Measurements from ENCODE around the gene RTBDN.
A peak's percentile ranks its signal among the peaks of the same experiment; 100 is the strongest.

The RTBDN gene

GRCh38 chr19:12834566-12834943, at the start of gene RTBDN:
Gene RTBDN (minus strand): TSS chr19:12834579. CDS start chr19:12829979, 4,600 bp downstream.
- DNase-seq (ENCODE audit: extremely low spot score): no peak
- POLR2A ChIA-PET: interaction anchor here (0.5 to 1.2 kb wide), 4 partner anchors 9 to 318 kb away, joined by 3 to 4 read pairs (median 3); partner anchors contain the start of genes RAD23A and RNASEH2A
- TF ChIP-seq SUZ12 (IDR thresholded peaks at IDR 0.05): no peak
- no peak for TF ChIP-seq L3MBTL2 (conservative IDR thresholded peaks at IDR 0.05)
- no peak for TF ChIP-seq PKNOX1 (IDR thresholded peaks at IDR 0.05)
- no peak for TF ChIP-seq FOXM1 (IDR thresholded peaks at IDR 0.05; ENCODE audit: borderline replicate concordance)
- TF ChIP-seq BHLHE40 (IDR thresholded peaks at IDR 0.05; ENCODE audit: borderline replicate concordance): no peak
- no peak for TF ChIP-seq TARDBP (IDR thresholded peaks at IDR 0.05)
- no peak for TF ChIP-seq ARNT (IDR thresholded peaks at IDR 0.05)
- no peak for TF ChIP-seq HDGF (IDR thresholded peaks at IDR 0.05; ENCODE audit: borderline replicate concordance)
- TF ChIP-seq LEF1 (IDR thresholded peaks at IDR 0.05; ENCODE audit: borderline replicate concordance): no peak
- TF ChIP-seq CTBP1 (IDR thresholded peaks at IDR 0.05; ENCODE audit: borderline replicate concordance): no peak
- TF ChIP-seq FOXA1 (IDR thresholded peaks at IDR 0.05): no peak
- no peak for TF ChIP-seq SP1 (IDR thresholded peaks at IDR 0.05)
- no peak for TF ChIP-seq ELF4 (IDR thresholded peaks at IDR 0.05)
- no peak for TF ChIP-seq ZNF384 (IDR thresholded peaks at IDR 0.05)
- TF ChIP-seq NFRKB (IDR thresholded peaks at IDR 0.05): no peak
- TF ChIP-seq FOXK2 (IDR thresholded peaks at IDR 0.05): no peak
- CTCF ChIA-PET: interaction anchor here (1.1 to 1.2 kb wide), 2 partner anchors 12 to 13 kb away, joined by 3 to 5 read pairs; no protein-coding TSS in a partner anchor

DNA sequence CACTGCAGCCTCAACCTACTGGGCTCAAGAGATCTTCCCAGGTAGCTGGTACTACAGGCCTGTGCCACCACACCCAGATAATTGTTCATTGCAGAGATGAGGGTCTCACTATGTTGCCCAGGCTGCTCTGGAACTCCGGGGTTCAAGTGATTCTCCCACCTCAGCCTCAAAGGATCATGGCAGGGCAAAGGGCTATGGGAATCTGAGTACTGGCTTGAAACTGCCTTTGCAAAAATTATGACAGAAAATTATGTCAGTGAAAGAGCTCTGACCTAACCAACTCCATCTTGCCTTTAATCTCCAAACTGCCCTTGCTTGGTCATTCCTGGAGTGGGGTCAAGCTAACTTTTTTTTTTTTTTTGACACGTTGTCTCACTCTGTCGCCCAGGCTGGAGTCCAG, 48.2 kb upstream of the RTBDN start:
- ChIA-PET POLR2A (interaction anchor here (1.8 to 3.5 kb wide), 3 partner anchors 8 to 51 kb away, joined by 4 to 26 read pairs (median 10); partner anchors contain the start of genes FARSA and GCDH), CTCF (interaction anchor here (0.7 to 1.4 kb wide), 3 partner anchors 31 to 83 kb away, joined by 3 to 6 read pairs (median 4); no protein-coding TSS in a partner anchor)
- DNase-seq (ENCODE audit: extremely low spot score): no peak
- TF ChIP-seq HDGF (IDR thresholded peaks at IDR 0.05; ENCODE audit: borderline replicate concordance): no peak
- no peak for TF ChIP-seq NFRKB (IDR thresholded peaks at IDR 0.05)
- TF ChIP-seq FOXK2 (IDR thresholded peaks at IDR 0.05): no peak
- no peak for TF ChIP-seq TARDBP (IDR thresholded peaks at IDR 0.05)
- no peak for TF ChIP-seq SUZ12 (IDR thresholded peaks at IDR 0.05)

- ChIA-PET CTCF (interaction anchor here (0.6 to 1.4 kb wide), 2 partner anchors 33 to 299 kb away, joined by 3 to 6 read pairs; no protein-coding TSS in a partner anchor), POLR2A (interaction anchor here (0.7 to 3.5 kb wide), 10 partner anchors 8 to 90 kb away, joined by 3 to 26 read pairs (median 4); partner anchors contain the start of genes CALR, FARSA, GCDH and JUNB)
- DNase-seq (ENCODE audit: extremely low spot score): peak; percentile 94
- TF ChIP-seq ELF4 (IDR thresholded peaks at IDR 0.05) (no peak), BHLHE40 (IDR thresholded peaks at IDR 0.05; ENCODE audit: borderline replicate concordance) (no peak), L3MBTL2 (conservative IDR thresholded peaks at IDR 0.05) (no peak; the same call in 1 of the 2 replicates), ZNF384 (IDR thresholded peaks at IDR 0.05) (no peak), SP1 (IDR thresholded peaks at IDR 0.05) (no peak), FOXM1 (IDR thresholded peaks at IDR 0.05; ENCODE audit: borderline replicate concordance) (no peak), CTBP1 (IDR thresholded peaks at IDR 0.05; ENCODE audit: borderline replicate concordance) (no peak), ARNT (IDR thresholded peaks at IDR 0.05) (no peak), FOXA1 (IDR thresholded peaks at IDR 0.05) (no peak), TARDBP (IDR thresholded peaks at IDR 0.05) (no peak), LEF1 (IDR thresholded peaks at IDR 0.05; ENCODE audit: borderline replicate concordance) (no peak), SUZ12 (IDR thresholded peaks at IDR 0.05) (no peak), PKNOX1 (IDR thresholded peaks at IDR 0.05) (no peak), FOXK2 (IDR thresholded peaks at IDR 0.05) (no peak), NFRKB (IDR thresholded peaks at IDR 0.05) (no peak), HDGF (IDR thresholded peaks at IDR 0.05; ENCODE audit: borderline replicate concordance) (no peak)
Observed at GRCh38 chr19:12881172-12881808, 46.9 kb upstream of the RTBDN start, which contains the start of gene DNASE2. Gene DNASE2 (minus strand): TSS chr19:12881449. CDS start chr19:12881375, 74 bp downstream.

DNA sequence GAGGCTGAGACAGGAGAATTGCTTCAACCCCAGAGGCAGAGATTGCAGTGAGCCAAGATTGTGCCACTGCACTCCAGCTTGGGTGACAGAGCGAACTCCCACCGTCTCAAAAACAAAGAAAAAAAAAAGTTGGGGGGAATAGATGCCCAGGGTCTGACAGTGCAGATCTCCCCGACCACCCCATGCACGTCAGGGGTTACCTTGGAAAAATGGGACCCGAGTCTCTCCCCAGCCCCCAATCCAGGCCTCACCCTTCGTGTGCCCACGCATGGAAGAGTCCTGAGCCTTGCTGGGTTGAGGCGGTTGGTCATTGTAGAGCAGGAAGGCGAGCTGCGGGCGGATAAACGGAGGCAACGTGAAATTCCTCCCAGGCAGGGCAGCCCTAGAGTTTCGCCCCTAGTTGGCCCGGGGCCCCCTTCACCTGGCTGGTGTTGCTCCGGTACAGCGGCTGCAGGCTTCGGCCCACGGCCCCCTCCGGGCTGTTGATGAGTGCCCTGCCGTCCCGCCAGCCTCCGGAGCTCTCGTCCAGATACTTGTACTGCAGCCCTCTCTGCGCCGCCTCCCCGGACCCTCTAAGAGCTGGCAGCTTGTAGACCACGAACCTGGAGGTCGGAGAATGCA, 46.3 kb upstream of the RTBDN start:
- ChIA-PET CTCF (no interaction called here), POLR2A (interaction anchor here (0.7 to 3.5 kb wide), 12 partner anchors 7 to 89 kb away, joined by 3 to 26 read pairs (median 4); partner anchors contain the start of genes CALR, FARSA, GCDH and JUNB)

DNA sequence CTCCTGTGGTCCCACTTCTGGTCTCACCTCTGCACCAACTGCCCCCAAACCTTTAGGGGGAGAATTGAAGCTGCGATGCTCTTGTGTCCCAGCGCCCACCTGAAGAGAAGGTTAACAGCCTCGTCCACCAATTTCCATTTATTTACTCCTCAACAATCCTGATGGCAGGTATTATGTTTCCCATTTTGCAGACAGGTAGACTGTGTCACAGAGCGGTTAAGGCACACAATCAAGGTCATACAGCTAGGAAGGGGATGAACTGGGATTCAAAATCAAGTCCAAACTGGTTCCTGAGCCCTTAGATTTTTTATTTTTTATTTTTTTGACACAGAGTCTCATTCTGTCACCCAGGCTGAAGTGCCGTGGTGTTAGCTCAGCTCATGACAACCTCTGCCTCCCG, 40.7 kb upstream of the RTBDN start:
- DNase-seq (ENCODE audit: extremely low spot score): no peak
- ChIA-PET CTCF (interaction anchor here (0.7 kb wide), 1 partner anchor 38 kb away, joined by 4 read pairs; no protein-coding TSS in a partner anchor), POLR2A (no interaction called here)
- TF ChIP-seq SUZ12 (IDR thresholded peaks at IDR 0.05) (no peak), ARNT (IDR thresholded peaks at IDR 0.05) (no peak), NFRKB (IDR thresholded peaks at IDR 0.05) (no peak), SP1 (IDR thresholded peaks at IDR 0.05) (no peak), TARDBP (IDR thresholded peaks at IDR 0.05) (no peak), PKNOX1 (IDR thresholded peaks at IDR 0.05) (no peak), ELF4 (IDR thresholded peaks at IDR 0.05) (no peak), ZNF384 (IDR thresholded peaks at IDR 0.05) (no peak), FOXA1 (IDR thresholded peaks at IDR 0.05) (no peak), CTBP1 (IDR thresholded peaks at IDR 0.05; ENCODE audit: borderline replicate concordance) (no peak), BHLHE40 (IDR thresholded peaks at IDR 0.05; ENCODE audit: borderline replicate concordance) (no peak), LEF1 (IDR thresholded peaks at IDR 0.05; ENCODE audit: borderline replicate concordance) (no peak), FOXK2 (IDR thresholded peaks at IDR 0.05) (no peak), L3MBTL2 (conservative IDR thresholded peaks at IDR 0.05) (no peak), HDGF (IDR thresholded peaks at IDR 0.05; ENCODE audit: borderline replicate concordance) (no peak), FOXM1 (IDR thresholded peaks at IDR 0.05; ENCODE audit: borderline replicate concordance) (no peak)

More for the DNA sequence above, 46.3 kb upstream of the RTBDN start:
- peak; percentile 21 for DNase-seq (ENCODE audit: extremely low spot score)
- TF ChIP-seq LEF1 (IDR thresholded peaks at IDR 0.05; ENCODE audit: borderline replicate concordance) (no peak), FOXM1 (IDR thresholded peaks at IDR 0.05; ENCODE audit: borderline replicate concordance) (no peak), HDGF (IDR thresholded peaks at IDR 0.05; ENCODE audit: borderline replicate concordance) (no peak), SP1 (IDR thresholded peaks at IDR 0.05) (no peak), ZNF384 (IDR thresholded peaks at IDR 0.05) (no peak), CTBP1 (IDR thresholded peaks at IDR 0.05; ENCODE audit: borderline replicate concordance) (no peak), TARDBP (IDR thresholded peaks at IDR 0.05) (no peak), BHLHE40 (IDR thresholded peaks at IDR 0.05; ENCODE audit: borderline replicate concordance) (no peak), L3MBTL2 (conservative IDR thresholded peaks at IDR 0.05) (no peak), SUZ12 (IDR thresholded peaks at IDR 0.05) (no peak), ARNT (IDR thresholded peaks at IDR 0.05) (no peak)
